Neutrophil (primary cell): ENCODE results near the gene SYTL3.
A peak's percentile ranks its signal among the peaks of the same experiment; 100 is the strongest.
"Not testable (repeated sequence)": the region's sequence is repeated elsewhere in the genome, so short reads cannot be mapped to it uniquely, and the experiment has no call there.

Source experiments
- H3K27ac ChIP-seq: fragments of 200-600 bp; sonication (generic); 2 replicates; pipeline ENCODE4 v1.5.1; 2016; ENCODE audit warnings: mild to moderate bottlenecking, moderate library complexity
- H3K27me3 ChIP-seq: fragments of 200-600 bp; sonication (generic); 2 replicates; pipeline ENCODE4 v1.6.0; 2016; ENCODE audit warnings: mild to moderate bottlenecking
- H3K36me3 ChIP-seq: fragments of 200-600 bp; sonication (generic); 2 replicates; pipeline ENCODE4 v1.5.1; 2017
- H3K4me1 ChIP-seq, 2 experiments: fragments of 200-600 bp in 1 of 2; sonication (generic) in 1 of 2; 1 replicate in 1 of 2; 2 replicates in 1 of 2; pipeline versions ENCODE4 v1.5.1 to v1.6.1; 2013 to 2016; ENCODE audit warnings: low read depth in 1 of 2, low read length in 1 of 2, mild to moderate bottlenecking in 1 of 2, moderate library complexity in 1 of 2; ENCODE audit not compliant: control insufficient read depth in 1 of 2, insufficient read depth in 1 of 2
- H3K4me3 ChIP-seq, 2 experiments: fragments of 200-600 bp in 1 of 2; sonication (generic) in 1 of 2; 1 replicate in 1 of 2; 2 replicates in 1 of 2; pipeline ENCODE4 v1.5.1; 2013 to 2016; ENCODE audit warnings: low read depth in 1 of 2, low read length in 1 of 2, mild to moderate bottlenecking in 1 of 2, moderate library complexity in 1 of 2
- H3K9me3 ChIP-seq: fragments of 200-600 bp; sonication (generic); 2 replicates; pipeline ENCODE4 v1.5.1; 2016
- CTCF ChIP-seq: fragments of 200-600 bp; sonication (generic); IDR thresholded peaks from 2 replicates; pipeline ENCODE4 v1.5.1; 2016; ENCODE audit warnings: antibody characterized with exemption

SYTL3 gene, protein sequence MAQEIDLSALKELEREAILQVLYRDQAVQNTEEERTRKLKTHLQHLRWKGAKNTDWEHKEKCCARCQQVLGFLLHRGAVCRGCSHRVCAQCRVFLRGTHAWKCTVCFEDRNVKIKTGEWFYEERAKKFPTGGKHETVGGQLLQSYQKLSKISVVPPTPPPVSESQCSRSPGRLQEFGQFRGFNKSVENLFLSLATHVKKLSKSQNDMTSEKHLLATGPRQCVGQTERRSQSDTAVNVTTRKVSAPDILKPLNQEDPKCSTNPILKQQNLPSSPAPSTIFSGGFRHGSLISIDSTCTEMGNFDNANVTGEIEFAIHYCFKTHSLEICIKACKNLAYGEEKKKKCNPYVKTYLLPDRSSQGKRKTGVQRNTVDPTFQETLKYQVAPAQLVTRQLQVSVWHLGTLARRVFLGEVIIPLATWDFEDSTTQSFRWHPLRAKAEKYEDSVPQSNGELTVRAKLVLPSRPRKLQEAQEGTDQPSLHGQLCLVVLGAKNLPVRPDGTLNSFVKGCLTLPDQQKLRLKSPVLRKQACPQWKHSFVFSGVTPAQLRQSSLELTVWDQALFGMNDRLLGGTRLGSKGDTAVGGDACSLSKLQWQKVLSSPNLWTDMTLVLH

DNA sequence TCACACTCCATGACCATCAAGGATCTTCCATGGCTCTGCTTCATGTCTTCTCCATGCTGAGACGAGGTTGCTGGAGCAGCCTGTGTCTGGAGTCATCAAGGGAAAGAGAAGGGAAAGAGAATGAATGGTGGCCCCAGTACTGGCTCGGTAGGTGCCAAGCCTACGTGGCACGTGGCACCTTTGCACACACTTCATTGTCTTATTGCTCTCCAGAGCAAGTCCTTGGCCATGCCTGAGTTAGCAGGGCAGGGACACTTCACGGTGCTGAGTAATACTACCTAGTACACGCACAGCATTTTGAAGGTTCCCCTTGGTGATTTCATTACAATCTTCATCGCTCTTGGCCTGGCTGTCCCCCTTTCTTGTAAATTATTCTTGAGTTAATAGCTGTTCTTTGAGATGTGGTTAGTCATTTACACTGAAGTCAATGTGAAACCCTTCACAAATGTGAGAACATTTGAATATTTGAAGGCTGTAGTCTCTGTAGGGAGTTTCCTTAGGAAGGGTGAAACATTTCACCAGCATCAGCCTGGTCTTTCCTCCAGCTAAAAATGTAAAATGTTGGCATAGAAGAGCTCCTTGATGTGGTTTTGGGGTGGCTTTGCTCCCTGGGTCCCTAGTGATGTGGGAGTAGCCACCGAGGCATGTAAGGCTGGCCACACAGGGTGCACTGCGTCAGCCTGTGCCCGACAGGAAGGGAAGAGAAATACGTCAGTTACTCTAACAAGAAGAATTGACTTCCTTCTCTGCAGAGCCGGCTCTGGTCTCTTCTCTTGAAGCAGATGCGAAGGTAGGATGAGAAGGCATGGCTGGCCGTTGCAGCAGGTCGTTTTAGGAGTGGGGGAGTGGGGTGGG lies at the start of gene SYTL3:
Gene SYTL3 (plus strand): TSS at position 766 of the 855 bp plus-strand sequence. CDS start 13,215 bp downstream, outside the sequence.
- Histone ChIP-seq H3K27me3 (no peaks in the 10 kb centered on the region), H3K27ac (peak within 1 kb of the TSS; percentile 95), H3K4me3 (peak within 1 kb of the TSS; percentile 55 to 56), H3K9me3 (no peaks in the 10 kb centered on the region), H3K4me1 (peaks cover 71 to 77% of the 10 kb centered on the region in 2 experiments), H3K36me3 (no peaks in the 10 kb centered on the region)
- peak; percentile 25 for TF ChIP-seq CTCF

DNA sequence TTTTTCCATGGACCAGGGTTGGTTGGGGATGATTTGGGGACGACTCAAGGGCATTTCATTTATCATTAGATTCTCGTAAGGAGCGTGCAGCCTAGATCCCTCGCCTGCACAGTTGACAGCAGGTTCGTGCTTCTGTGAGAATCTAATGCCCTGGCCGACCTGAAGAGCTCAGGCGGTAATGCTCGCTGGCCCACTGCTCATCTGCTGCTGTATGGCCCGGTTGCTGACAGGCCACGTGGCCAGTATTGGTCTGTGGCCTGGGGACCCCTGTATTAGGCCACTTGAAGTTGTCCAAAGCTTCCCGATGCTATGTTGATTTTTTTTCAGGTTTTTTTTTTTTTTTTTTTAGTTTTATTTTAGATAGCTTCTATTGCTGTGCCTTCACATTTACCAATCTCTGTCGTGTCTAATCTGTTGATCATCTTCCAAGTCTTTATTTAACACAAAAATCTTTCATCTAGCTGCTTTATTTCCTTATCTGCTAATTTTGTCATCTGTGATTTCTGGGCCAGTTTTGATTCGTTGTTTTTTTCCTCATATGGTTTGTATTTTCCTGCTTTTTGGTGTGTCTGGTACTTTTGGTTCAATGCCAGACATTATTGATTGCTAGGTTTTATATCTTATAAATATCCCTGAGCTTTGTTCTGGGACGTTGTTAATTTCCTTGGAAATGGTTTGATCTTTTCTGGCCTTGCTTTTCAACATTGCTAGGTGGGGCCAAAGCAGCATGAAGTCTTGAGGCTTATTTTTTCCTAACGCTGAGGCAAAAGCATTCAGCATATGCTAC lies 46.4 kb upstream of the SYTL3 start:
- H3K36me3 ChIP-seq, result peaks cover 35% of the 10 kb centered on the region
- H3K4me3 ChIP-seq, result no peak overlapping the region
- H3K27ac ChIP-seq, result no peak overlapping the region
- TF ChIP-seq CTCF, result no peak
- H3K27me3 ChIP-seq, result no peaks in the 10 kb centered on the region
- H3K4me1 ChIP-seq, result no peaks in the 10 kb centered on the region
- H3K9me3 ChIP-seq, result no peaks in the 10 kb centered on the region

DNA sequence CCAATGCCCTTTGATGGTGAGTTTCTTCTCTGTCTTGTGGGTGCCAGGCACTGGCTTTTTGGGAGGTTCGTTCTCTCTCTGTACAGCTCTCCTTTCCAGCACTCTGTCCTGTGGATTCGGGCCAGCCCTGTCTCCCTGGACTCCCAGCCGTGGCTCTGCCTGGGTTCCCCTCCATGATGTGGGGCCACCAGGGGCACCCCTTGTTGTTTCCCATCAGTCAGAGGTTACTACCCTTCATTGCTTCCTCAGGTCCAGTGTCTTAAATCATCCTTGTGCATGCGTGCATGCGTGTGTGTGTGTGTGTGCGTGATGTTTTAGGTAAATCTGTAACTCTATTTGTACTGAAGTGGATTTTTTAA lies 45.8 kb upstream of the SYTL3 start:
- TF ChIP-seq CTCF, result no peak
- Histone ChIP-seq H3K27ac (no peak overlapping the region), H3K4me3 (no peak overlapping the region), H3K27me3 (no peaks in the 10 kb centered on the region), H3K36me3 (peaks cover 38% of the 10 kb centered on the region), H3K9me3 (no peaks in the 10 kb centered on the region), H3K4me1 (no peaks in the 10 kb centered on the region)

- Histone ChIP-seq H3K36me3 (peaks cover 41% of the 10 kb centered on the region), H3K27ac (no peak overlapping the region), H3K4me3 (no peak overlapping the region), H3K9me3 (no peaks in the 10 kb centered on the region), H3K4me1 (no peaks in the 10 kb centered on the region), H3K27me3 (no peaks in the 10 kb centered on the region)
- TF ChIP-seq CTCF, result peak; percentile 58
Measured at GRCh38 chr6:158605266-158605878, 44.5 kb upstream of the SYTL3 start.

- not testable (repeated sequence) for H3K4me1 ChIP-seq, H3K9me3 ChIP-seq, H3K27me3 ChIP-seq, H3K4me3 ChIP-seq, H3K27ac ChIP-seq
- H3K36me3 ChIP-seq, result peaks cover 48% of the 10 kb centered on the region
Measured at GRCh38 chr6:158606011-158606410, 43.8 kb upstream of the SYTL3 start.
